ENCODE measurements around the gene APOO.

DNA sequence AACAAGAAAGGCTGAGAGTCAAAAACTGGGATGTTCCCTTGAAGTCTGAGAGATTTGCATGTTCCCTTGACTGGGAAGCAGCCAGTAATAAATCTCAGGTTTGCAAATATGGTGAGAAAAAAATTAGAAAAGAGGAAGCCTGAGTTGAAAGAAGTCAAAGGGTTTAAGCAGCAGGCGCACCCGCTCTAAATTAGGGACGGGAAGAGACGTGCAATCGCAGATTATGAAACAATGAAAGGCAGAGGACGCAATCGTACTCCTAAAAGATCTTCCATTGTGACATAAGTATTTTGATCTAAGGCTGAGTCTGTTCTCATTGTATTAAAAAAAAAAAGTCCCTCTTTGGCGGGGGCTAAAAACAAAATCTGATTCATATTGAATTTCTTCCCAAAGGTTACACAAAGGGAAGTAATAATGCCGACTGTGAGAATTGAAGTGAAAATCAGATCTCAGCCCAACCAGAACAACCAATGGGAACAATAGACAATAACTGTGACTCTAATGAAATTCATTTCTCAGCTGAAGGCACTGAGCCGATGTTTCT lies 96.6 kb downstream of the APOO start:
- TF ChIP-seq POLR2A (IDR thresholded peaks at IDR 0.05) = no peak
- TF ChIP-seq, protein P1, sequence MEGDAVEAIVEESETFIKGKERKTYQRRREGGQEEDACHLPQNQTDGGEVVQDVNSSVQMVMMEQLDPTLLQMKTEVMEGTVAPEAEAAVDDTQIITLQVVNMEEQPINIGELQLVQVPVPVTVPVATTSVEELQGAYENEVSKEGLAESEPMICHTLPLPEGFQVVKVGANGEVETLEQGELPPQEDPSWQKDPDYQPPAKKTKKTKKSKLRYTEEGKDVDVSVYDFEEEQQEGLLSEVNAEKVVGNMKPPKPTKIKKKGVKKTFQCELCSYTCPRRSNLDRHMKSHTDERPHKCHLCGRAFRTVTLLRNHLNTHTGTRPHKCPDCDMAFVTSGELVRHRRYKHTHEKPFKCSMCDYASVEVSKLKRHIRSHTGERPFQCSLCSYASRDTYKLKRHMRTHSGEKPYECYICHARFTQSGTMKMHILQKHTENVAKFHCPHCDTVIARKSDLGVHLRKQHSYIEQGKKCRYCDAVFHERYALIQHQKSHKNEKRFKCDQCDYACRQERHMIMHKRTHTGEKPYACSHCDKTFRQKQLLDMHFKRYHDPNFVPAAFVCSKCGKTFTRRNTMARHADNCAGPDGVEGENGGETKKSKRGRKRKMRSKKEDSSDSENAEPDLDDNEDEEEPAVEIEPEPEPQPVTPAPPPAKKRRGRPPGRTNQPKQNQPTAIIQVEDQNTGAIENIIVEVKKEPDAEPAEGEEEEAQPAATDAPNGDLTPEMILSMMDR (IDR thresholded peaks at IDR 0.05) = no peak

All from uterus (tissue), 2 donors.